Esophagus (tissue), 2 donors: Measurements from ENCODE around the gene FAR1. TPM values are rescaled to one million over a fixed set of nuclear protein-coding genes. Genes with fewer than 3 reads are reported as not detected.

Source experiments
- H3K27ac ChIP-seq, 2 donors: one replicate each; pipeline ENCODE4 v1.5.1; 2013; ENCODE audit warnings: low read depth in 2 of 2, mild to moderate bottlenecking in 2 of 2, inconsistent platforms in 1 of 2, low read length in 1 of 2, moderate library complexity in 1 of 2
- H3K27me3 ChIP-seq, 2 donors: one replicate each; pipeline ENCODE4 v1.6.1; 2013; ENCODE audit warnings: low read length in 2 of 2, control low read depth in 1 of 2, mild to moderate bottlenecking in 1 of 2; ENCODE audit not compliant: insufficient read depth in 2 of 2, control insufficient read depth in 1 of 2
- H3K36me3 ChIP-seq, 2 donors: one replicate each; pipeline ENCODE4 v1.6.1; 2013; ENCODE audit warnings: low read length in 1 of 2; ENCODE audit not compliant: control insufficient read depth in 2 of 2, insufficient read depth in 2 of 2
- H3K4me1 ChIP-seq, 2 donors: one replicate each; pipeline ENCODE4 v1.6.1; 2013; ENCODE audit warnings: low read length in 1 of 2; ENCODE audit not compliant: control insufficient read depth in 2 of 2, insufficient read depth in 2 of 2
- H3K4me3 ChIP-seq, 2 donors: one replicate each; pipeline ENCODE4 v1.5.1; 2013; ENCODE audit warnings: low read length in 2 of 2, mild to moderate bottlenecking in 2 of 2, low read depth in 1 of 2, moderate library complexity in 1 of 2
- H3K9me3 ChIP-seq, 2 donors: one replicate each; pipeline ENCODE4 v1.6.1; 2013; ENCODE audit warnings: mild to moderate bottlenecking in 2 of 2, low read depth in 1 of 2, low read length in 1 of 2, moderate library complexity in 1 of 2; ENCODE audit not compliant: control insufficient read depth in 2 of 2, insufficient read depth in 1 of 2
- WGBS, 2 donors: extraction: QIAGEN DNeasy Blood & Tissue Kit; methylation state at CpG; one replicate each; pipeline ENCODE4 v1.1.7; 2013; 5-methylcytosine and 5-hydroxymethylcytosine counted together
- polyA plus RNA-seq, 2 donors: library from polyadenylated mRNA; stranded (reverse); fragments of 200-250 nt; gene quantifications; one replicate each; pipeline ENCODE4 v1.2.3, GENCODE V29; 2013
- donor health status: healthy with polysubstance abuse.
- donor health status: Bipolar disorder and iron deficiency.

The FAR1 gene
- polyA plus RNA-seq, 2 donors: 36.8 to 42.5 TPM

DNA sequence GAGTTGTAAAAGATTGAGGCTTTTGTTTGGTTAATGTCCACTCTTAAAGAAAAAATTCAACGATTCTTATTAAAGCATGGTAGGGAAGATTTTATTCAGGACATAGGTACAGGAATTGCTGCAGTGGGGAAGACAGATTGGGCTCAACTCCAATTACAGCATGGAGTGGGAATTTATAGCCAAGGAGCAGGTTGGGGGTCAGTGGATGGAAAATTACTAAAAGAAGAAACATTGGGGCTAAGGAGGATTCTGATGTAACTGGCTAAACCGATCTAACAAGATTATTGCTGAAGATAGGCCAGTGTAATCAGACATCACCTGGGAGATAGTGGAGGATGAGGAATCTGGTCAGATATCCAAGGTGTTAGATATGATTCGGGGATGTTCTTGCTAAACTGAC, 97.4 kb downstream of the FAR1 start:
- Histone ChIP-seq H3K9me3 (no peaks in the 10 kb centered on the region), H3K27ac (no peak overlapping the region), H3K4me1 (no peaks in the 10 kb centered on the region), H3K36me3 (no peaks in the 10 kb centered on the region), H3K4me3 (no peak overlapping the region), H3K27me3 (no peaks in the 10 kb centered on the region)
- 74 to 82% methylated on average over 3 of the region's 3 CpGs for WGBS, 2 donors

DNA sequence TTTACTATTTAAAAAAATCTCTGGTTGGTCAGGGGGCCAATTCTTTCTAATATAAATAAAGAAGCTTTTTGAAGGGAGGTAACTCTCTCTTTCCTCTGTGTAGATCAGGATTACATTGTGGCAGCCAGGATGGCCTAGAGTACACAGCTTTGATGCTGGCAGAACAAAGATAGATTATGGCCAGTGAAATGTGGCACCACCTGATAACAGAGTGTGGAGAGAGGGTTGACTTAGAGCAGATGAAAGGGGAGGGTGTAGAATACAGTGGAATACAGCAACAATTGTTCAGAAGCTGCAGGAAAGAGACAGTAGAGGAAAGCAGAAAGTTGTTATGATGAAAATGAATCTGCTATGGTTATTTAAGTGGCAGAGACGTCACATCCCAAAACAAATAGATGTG, 99.0 kb downstream of the FAR1 start:
- 76 to 88% methylated on average over 1 of the region's 1 CpG for WGBS, 2 donors
- Histone ChIP-seq H3K4me3 (no peak overlapping the region), H3K36me3 (no peaks in the 10 kb centered on the region), H3K27ac (no peak overlapping the region), H3K27me3 (no peaks in the 10 kb centered on the region), H3K4me1 (no peaks in the 10 kb centered on the region), H3K9me3 (no peaks in the 10 kb centered on the region)

DNA sequence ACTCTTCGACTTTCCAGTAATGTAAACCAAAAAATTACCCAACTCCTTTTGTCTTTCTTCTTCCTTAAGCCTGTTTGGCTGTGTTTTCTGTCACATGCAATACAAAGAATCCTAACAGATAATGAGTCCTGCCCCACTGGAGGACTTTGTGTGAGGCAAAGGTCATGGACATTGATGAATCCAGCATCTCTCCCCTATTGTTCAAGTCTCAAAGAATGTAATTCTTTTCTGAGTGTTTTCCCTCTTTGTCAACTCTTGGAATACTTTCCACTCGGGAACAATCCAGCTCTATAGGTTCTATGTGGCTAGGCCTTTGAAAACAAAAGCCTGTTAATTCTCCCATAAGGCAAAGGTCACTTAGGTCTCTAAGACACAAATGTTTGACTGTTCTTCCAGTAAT, 100.7 kb downstream of the FAR1 start:
- H3K4me3 ChIP-seq: no peak overlapping the region
- no peaks in the 10 kb centered on the region for H3K9me3 ChIP-seq
- no peaks in the 10 kb centered on the region for H3K4me1 ChIP-seq
- no peak overlapping the region for H3K27ac ChIP-seq
- H3K36me3 ChIP-seq: no peaks in the 10 kb centered on the region
- WGBS, 2 donors: 61% methylated on average over 2 of the region's 2 CpGs
- no peaks in the 10 kb centered on the region for H3K27me3 ChIP-seq

DNA sequence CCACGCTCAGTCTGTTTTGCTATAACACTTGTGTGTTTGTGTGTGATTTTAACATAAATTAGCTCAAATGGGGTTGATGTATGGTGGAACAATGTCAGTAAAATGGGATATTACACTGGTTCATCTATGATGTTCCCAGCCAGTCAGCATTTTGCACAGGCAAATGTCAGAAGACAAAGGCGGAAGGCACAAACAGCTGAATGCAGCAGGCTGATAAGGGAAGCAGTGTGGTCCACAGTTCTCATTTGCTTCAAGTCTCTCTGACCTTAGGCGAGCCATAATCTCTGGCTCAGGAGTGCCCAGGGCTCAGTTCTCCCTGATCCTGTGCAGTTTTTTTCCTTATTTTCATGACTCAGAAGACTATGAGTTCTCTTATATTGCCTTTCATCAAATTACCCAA, 102.7 kb downstream of the FAR1 start:
- Histone ChIP-seq H3K4me3 (no peak overlapping the region), H3K27ac (no peak overlapping the region), H3K4me1 (no peaks in the 10 kb centered on the region), H3K36me3 (no peaks in the 10 kb centered on the region), H3K27me3 (no peaks in the 10 kb centered on the region), H3K9me3 (no peaks in the 10 kb centered on the region)
- WGBS, 2 donors: 86 to 88% methylated on average over 3 of the region's 3 CpGs

DNA sequence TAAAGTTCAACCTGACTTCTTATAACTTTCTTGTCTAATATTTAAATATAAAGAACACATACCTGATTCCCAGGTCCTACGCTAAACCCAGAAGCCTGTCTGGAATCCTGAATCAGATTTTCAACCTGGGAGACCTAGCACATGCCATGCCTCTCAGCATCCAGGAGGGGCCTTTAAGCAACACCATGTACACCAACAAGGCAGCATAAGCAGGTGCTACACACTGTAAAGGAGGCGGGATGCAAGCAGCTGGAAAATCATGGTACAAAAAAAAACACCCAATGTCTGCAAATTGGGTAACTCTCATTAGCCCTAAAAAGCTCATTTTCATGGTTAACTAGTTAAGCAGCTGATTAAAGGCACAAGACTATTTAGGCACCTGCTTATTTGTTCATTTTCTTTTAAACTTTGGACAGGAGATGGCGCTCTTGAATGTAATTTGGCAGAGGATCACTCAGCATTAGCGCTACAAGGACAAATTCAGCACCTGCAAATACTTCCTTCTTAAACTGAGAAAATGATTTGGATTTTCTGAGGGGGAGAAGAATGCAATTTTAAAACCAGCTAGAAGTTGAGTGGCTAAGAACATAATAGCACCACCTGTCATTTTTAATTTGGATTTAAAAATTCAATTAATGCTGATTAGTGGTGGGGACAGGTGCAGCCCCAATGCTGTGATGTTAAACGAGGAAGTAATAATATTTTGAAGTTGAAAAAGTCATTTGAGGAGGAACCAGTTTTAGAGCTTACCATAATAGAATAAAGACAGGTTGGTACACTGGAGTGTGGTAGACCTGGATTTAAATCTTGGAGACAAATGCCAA, 104.0 kb downstream of the FAR1 start:
- H3K9me3 ChIP-seq: no peaks in the 10 kb centered on the region
- no peaks in the 10 kb centered on the region for H3K4me1 ChIP-seq
- no peak overlapping the region for H3K4me3 ChIP-seq
- 23 to 30% methylated on average over 5 of the region's 5 CpGs for WGBS, 2 donors
- no peaks in the 10 kb centered on the region for H3K27me3 ChIP-seq
- no peaks in the 10 kb centered on the region for H3K36me3 ChIP-seq
- H3K27ac ChIP-seq: no peak overlapping the region

DNA sequence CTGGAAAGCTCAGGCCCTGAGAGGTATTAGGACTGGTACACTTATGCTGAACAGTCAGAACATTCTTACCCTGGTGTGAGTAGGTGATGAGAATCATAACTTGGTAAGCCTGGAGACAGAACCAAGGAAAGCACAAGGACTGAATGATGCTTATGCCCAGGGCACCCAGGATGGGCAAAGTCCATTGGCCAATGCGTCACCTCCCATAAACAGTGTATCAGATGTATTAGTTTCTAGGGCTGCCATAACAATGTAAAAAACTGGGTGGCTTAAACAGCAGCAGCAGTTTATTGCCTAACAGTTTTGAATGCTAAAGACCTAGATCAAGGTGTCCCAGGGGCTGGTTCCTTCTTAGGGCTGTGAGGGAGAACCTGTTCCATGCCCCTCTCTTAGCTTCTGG, 107.0 kb downstream of the FAR1 start:
- H3K4me3 ChIP-seq: no peak overlapping the region
- no peaks in the 10 kb centered on the region for H3K9me3 ChIP-seq
- H3K27me3 ChIP-seq: no peaks in the 10 kb centered on the region
- no peak overlapping the region for H3K27ac ChIP-seq
- 77 to 96% methylated on average over 1 of the region's 1 CpG for WGBS, 2 donors
- H3K36me3 ChIP-seq: no peaks in the 10 kb centered on the region
- H3K4me1 ChIP-seq: no peaks in the 10 kb centered on the region

DNA sequence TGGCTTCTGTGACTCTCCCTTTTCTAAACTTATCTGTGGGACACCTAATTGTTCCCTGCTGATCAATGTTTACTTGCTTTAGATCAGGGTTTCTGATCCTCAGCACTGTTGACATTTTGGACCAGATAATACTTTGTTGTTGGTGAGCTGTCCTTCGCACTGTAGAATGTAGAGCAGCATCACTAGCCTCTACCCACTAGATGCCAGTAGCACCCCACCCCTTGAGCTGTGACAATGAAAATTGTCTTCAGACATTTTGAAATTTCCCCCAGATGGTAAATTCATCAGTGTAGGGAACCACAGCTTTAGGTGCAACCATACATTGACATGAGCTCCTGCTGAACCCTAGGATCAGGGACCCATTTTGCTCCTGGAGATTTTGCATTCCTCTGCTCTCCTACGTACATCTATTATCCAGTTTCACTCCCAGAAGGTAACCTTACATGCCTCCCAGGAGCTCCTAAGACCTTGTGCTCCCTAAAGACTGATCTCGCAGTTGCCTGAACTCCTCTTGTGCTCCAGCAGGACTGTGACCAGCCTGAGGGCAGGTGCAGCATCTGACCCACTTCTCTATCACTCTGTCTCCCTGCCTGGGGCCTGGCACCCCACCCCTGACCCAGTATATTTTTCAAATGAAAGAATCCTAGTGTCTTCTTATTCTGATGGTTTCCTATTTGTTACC, 107.8 kb downstream of the FAR1 start:
- Histone ChIP-seq H3K4me1 (no peaks in the 10 kb centered on the region), H3K27ac (no peak overlapping the region), H3K36me3 (no peaks in the 10 kb centered on the region), H3K27me3 (no peaks in the 10 kb centered on the region), H3K4me3 (no peak overlapping the region), H3K9me3 (no peaks in the 10 kb centered on the region)
- 83 to 89% methylated on average over 3 of the region's 3 CpGs for WGBS, 2 donors

DNA sequence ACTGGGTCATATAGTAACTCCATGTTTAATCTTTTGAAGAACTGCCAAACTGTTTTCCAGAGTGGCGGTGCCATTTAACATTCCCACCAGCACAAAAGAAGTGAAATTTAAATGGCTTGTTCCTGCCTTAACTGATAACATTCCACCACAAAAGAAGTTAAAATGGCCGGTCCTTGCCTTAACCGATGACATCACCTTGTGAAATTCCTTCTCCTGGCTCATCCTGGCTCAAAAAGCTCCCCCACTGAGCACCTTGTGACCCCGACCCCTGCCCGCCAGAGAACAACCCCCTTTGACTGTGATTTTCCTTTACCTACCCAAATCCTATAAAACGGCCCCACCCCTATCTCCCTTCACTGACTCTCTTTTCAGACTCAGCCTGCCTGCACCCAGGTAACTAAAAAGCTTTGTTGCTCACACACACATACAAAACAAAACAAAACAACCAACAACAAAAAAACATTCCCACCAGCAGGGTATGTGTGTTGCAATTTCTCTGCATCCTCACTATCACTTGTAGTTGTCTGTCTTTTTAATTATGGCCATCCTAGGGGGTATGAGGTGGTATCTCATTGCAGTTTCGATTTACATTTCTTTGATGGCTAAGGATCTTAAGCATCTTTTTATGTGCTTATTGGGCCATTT, 109.0 kb downstream of the FAR1 start:
- Histone ChIP-seq H3K27me3 (no peaks in the 10 kb centered on the region), H3K4me1 (no peaks in the 10 kb centered on the region), H3K4me3 (no peak overlapping the region), H3K36me3 (no peaks in the 10 kb centered on the region), H3K9me3 (no peaks in the 10 kb centered on the region), H3K27ac (no peak overlapping the region)
- 32 to 33% methylated on average over 7 of the region's 7 CpGs for WGBS, 2 donors

DNA sequence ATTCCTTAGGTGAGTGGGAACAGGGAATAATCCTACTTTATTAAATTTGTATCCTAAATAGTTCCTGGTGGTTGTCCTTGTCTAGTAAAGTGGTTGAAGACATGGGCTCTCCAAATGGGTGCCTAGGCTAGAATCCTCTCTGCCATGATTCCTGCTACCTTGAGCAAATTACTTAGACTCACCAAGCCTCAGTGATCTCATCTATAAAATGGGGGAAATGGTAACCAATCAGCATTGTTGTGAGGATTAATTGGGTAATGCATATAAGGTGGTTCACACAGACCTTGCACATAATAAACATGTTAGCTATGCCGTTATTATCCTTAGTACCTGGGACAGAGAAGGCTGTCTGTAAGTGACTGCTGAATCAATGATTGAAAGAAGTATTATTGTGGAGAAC, 109.9 kb downstream of the FAR1 start:
- no peaks in the 10 kb centered on the region for H3K36me3 ChIP-seq
- no peaks in the 10 kb centered on the region for H3K9me3 ChIP-seq
- 81 to 82% methylated on average over 1 of the region's 1 CpG for WGBS, 2 donors
- no peaks in the 10 kb centered on the region for H3K4me1 ChIP-seq
- no peak overlapping the region for H3K27ac ChIP-seq
- no peaks in the 10 kb centered on the region for H3K27me3 ChIP-seq
- H3K4me3 ChIP-seq: no peak overlapping the region
